HepG2 (cell line): ENCODE results near the gene UCN2. TPM values are rescaled to one million over a fixed set of nuclear protein-coding genes. Genes with fewer than 3 reads are reported as not detected.

Experiments
- ARNT ChIP-seq: fragments of 450-650 bp; IDR thresholded peaks from 2 replicates; pipeline ENCODE4 v1.6.1; 2017
- ATF1 ChIP-seq: IDR thresholded peaks from 2 replicates; pipeline ENCODE4 v1.6.1; 2016; ENCODE audit warnings: mild to moderate bottlenecking, control low read depth
- CCDC6 ChIP-seq: sonication (generic); formaldehyde crosslinking; IDR thresholded peaks from 2 replicates; pipeline ENCODE4 v1.8.1; 2022; ENCODE audit warnings: mild to moderate bottlenecking, missing genetic modification reagents, moderate library complexity
- ETV5 ChIP-seq: IDR thresholded peaks from 2 replicates; pipeline ENCODE4 v1.6.1; 2018; ENCODE audit warnings: missing biosample characterization, missing genetic modification reagents, inconsistent platforms, borderline replicate concordance
- HNF4A ChIP-seq: sonication (generic); formaldehyde crosslinking; IDR thresholded peaks from 2 replicates; pipeline ENCODE4 v1.4.0; 2020; ENCODE audit warnings: missing genetic modification reagents
- KLF6 ChIP-seq: IDR thresholded peaks from 2 replicates; pipeline ENCODE4 v1.8.0; 2016; ENCODE audit warnings: missing biosample characterization, missing genetic modification reagents
- MAF1 ChIP-seq: sonication (generic); formaldehyde crosslinking; IDR thresholded peaks from 2 replicates; pipeline ENCODE4 v1.5.0; 2020; ENCODE audit warnings: missing genetic modification reagents, borderline replicate concordance
- MTF1 ChIP-seq: sonication (generic); formaldehyde crosslinking; IDR thresholded peaks from 2 replicates; pipeline ENCODE4 v1.5.0; 2020; ENCODE audit warnings: missing genetic modification reagents
- NFRKB ChIP-seq: fragments of 450-650 bp; IDR thresholded peaks from 2 replicates; pipeline ENCODE4 v1.6.1; 2017
- PHF8 ChIP-seq: sonication (generic); formaldehyde crosslinking; IDR thresholded peaks from 2 replicates; pipeline ENCODE4 v1.5.0; 2020; ENCODE audit warnings: missing genetic modification reagents
- SMAD1 ChIP-seq: sonication (generic); formaldehyde crosslinking; IDR thresholded peaks from 2 replicates; pipeline ENCODE4 v1.4.0; 2020; ENCODE audit warnings: missing genetic modification reagents, low read depth, mild to moderate bottlenecking, borderline replicate concordance
- SOX5 ChIP-seq: IDR thresholded peaks from 2 replicates; pipeline ENCODE4 v1.6.1; 2016; ENCODE audit warnings: borderline replicate concordance
- SRSF1 ChIP-seq: fragments of 200-400 bp; formaldehyde crosslinking; optimal IDR thresholded peaks from 2 replicates; pipeline ENCODE3; 2017; ENCODE audit warnings: mild to moderate bottlenecking, low read depth, low read length, moderate library complexity
- STAG1 ChIP-seq: sonication (generic); formaldehyde crosslinking; IDR thresholded peaks from 2 replicates; pipeline ENCODE4 v1.4.0; 2020; ENCODE audit warnings: missing genetic modification reagents
- XRCC5 ChIP-seq: fragments of 200-400 bp; formaldehyde crosslinking; optimal IDR thresholded peaks from 2 replicates; pipeline ENCODE3; 2017; ENCODE audit warnings: mild to moderate bottlenecking, low read length
- ZMAT3 ChIP-seq: sonication (generic); formaldehyde crosslinking; conservative IDR thresholded peaks from 2 replicates; pipeline ENCODE4 v1.7.0; 2021; ENCODE audit warnings: missing genetic modification reagents
- ZNF225 ChIP-seq: sonication (generic); formaldehyde crosslinking; IDR thresholded peaks from 2 replicates; pipeline ENCODE4 v1.4.0; 2020; ENCODE audit warnings: mild to moderate bottlenecking, missing genetic modification reagents
- ZNF292 ChIP-seq: sonication (generic); formaldehyde crosslinking; IDR thresholded peaks from 2 replicates; pipeline ENCODE4 v1.8.1; 2022; ENCODE audit warnings: mild to moderate bottlenecking, low read depth, missing genetic modification reagents, borderline replicate concordance
- ZNF34 ChIP-seq: sonication (generic); formaldehyde crosslinking; IDR thresholded peaks from 2 replicates; pipeline ENCODE4 v1.4.0; 2020; ENCODE audit warnings: mild to moderate bottlenecking, missing genetic modification reagents, borderline replicate concordance
- ZNF354B ChIP-seq: sonication (generic); formaldehyde crosslinking; IDR thresholded peaks from 2 replicates; pipeline ENCODE4 v1.8.0; 2022; ENCODE audit warnings: mild to moderate bottlenecking, missing genetic modification reagents
- ZNF451 ChIP-seq: sonication (generic); formaldehyde crosslinking; IDR thresholded peaks from 2 replicates; pipeline ENCODE4 v1.5.0; 2020; ENCODE audit warnings: mild to moderate bottlenecking, missing genetic modification reagents
- ZNF496 ChIP-seq: sonication (generic); formaldehyde crosslinking; IDR thresholded peaks from 2 replicates; pipeline ENCODE4 v1.8.1; 2023; ENCODE audit warnings: mild to moderate bottlenecking, moderate library complexity, missing genetic modification reagents; ENCODE audit not compliant: insufficient replicate concordance
- ZNF530 ChIP-seq: sonication (generic); formaldehyde crosslinking; IDR thresholded peaks from 2 replicates; pipeline ENCODE4 v1.5.0; 2020; ENCODE audit warnings: low read depth, mild to moderate bottlenecking, missing genetic modification reagents
- ZNF552 ChIP-seq: sonication (generic); formaldehyde crosslinking; IDR thresholded peaks from 2 replicates; pipeline ENCODE4 v1.9.0; 2022; ENCODE audit warnings: missing genetic modification reagents, mild to moderate bottlenecking, borderline replicate concordance
- ZNF672 ChIP-seq: sonication (generic); formaldehyde crosslinking; IDR thresholded peaks from 2 replicates; pipeline ENCODE4 v1.8.1; 2022; ENCODE audit warnings: missing genetic modification reagents
- ZNF766 ChIP-seq: sonication (generic); formaldehyde crosslinking; IDR thresholded peaks from 2 replicates; pipeline ENCODE4 v1.5.0; 2020; ENCODE audit warnings: missing genetic modification reagents, borderline replicate concordance
- ZNF777 ChIP-seq: sonication (generic); formaldehyde crosslinking; IDR thresholded peaks from 2 replicates; pipeline ENCODE4 v1.4.0; 2020; ENCODE audit warnings: missing genetic modification reagents
- polyA plus RNA-seq, 8 experiments: library from polyadenylated mRNA; depleted of rRNA in 3 of 8; stranded (reverse) in 7 of 8; unstranded in 1 of 8; fragments of >200 nt; fragmentation: Illumina TruSeq in 4 of 8; extraction: Trizol in 4 of 8; gene quantifications; 2 replicates each; pipeline versions ENCODE4 v1.2.1 to v1.2.3, GENCODE V29; 2011 to 2016; ENCODE audit warnings: low read depth in 4 of 8, missing spikeins in 1 of 8, mixed read lengths in 1 of 8; ENCODE audit not compliant: insufficient read depth in 1 of 8
- total RNA-seq, 5 experiments: library from RNA; depleted of rRNA; stranded (reverse); fragments of >200 nt; fragmentation: Illumina TruSeq; extraction: Trizol; gene quantifications; 2 replicates each; pipeline ENCODE4 v1.2.3, GENCODE V29; 2016; ENCODE audit warnings: low read depth in 1 of 5
- TF ChIP-seq, protein P1 (sequence below): IDR thresholded peaks from 2 replicates; pipeline ENCODE4 v1.6.1; 2016; ENCODE audit warnings: missing biosample characterization, missing genetic modification reagents, low read depth
- TF ChIP-seq, protein P2 (sequence below): IDR thresholded peaks from 2 replicates; pipeline ENCODE4 v1.6.1; 2016; ENCODE audit warnings: low read depth, borderline replicate concordance
- TF ChIP-seq, protein P3 (sequence below): sonication (generic); formaldehyde crosslinking; IDR thresholded peaks from 2 replicates; pipeline ENCODE4 v1.4.0; 2020; ENCODE audit warnings: mild to moderate bottlenecking, low read depth, missing genetic modification reagents

UCN2 gene
- total and polyA plus RNA-seq, 2 of the 13 experiments (the other 11 are each of a cell fraction or from before 2014, with no cell fraction given) = 0.07 to 1.5 TPM

DNA sequence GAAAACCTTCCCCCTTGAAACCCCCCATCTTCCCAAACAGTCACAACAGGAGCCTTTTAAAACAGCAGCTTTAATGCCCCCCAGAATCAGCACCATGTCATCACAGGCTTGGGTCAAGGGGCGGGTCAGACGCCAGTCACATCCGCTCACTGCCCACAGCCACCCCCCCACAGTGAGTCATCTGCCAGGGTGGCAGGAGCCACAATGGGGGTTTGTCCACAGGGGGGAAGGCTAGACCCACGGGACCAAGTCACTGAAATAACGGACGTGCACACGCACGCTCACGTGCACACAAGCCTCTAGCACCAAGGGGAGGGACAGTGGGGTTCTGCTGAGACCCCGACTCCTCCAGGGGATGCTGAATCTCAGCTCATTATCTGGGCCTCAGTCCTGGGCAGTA lies 441 bp upstream of the UCN2 start (continued):
- TF ChIP-seq PHF8 (CRISPR knock-in tag) (no peak), ZNF451 (CRISPR knock-in tag) (no peak), ZNF530 (no peak), ZNF777 (CRISPR knock-in tag) (no peak), ZNF34 (CRISPR knock-in tag) (no peak), ZNF672 (CRISPR knock-in tag) (no peak), CCDC6 (CRISPR knock-in tag) (no peak), ZNF496 (CRISPR knock-in tag) (no peak), ATF1 (CRISPR knock-in tag) (no peak), ZNF354B (no peak), SMAD1 (CRISPR knock-in tag) (no peak), ZNF552 (CRISPR knock-in tag) (no peak), MAF1 (CRISPR knock-in tag) (no peak), HNF4A (CRISPR knock-in tag) (no peak), ZNF766 (CRISPR knock-in tag) (no peak), ZMAT3 (CRISPR knock-in tag) (no peak), ETV5 (CRISPR knock-in tag) (peak; percentile 47; the same call in 1 of the 2 replicates), ZNF292 (CRISPR knock-in tag) (no peak), XRCC5 (peak; percentile 56), SOX5 (CRISPR knock-in tag) (peak; percentile 30; the same call in 1 of the 2 replicates), STAG1 (CRISPR knock-in tag) (peak; percentile 3; the same call in 1 of the 2 replicates), NFRKB (no peak), SRSF1 (peak; percentile 84), KLF6 (no peak), MTF1 (CRISPR knock-in tag) (no peak), ARNT (no peak), ZNF225 (CRISPR knock-in tag) (no peak)
- TF ChIP-seq, protein P1, sequence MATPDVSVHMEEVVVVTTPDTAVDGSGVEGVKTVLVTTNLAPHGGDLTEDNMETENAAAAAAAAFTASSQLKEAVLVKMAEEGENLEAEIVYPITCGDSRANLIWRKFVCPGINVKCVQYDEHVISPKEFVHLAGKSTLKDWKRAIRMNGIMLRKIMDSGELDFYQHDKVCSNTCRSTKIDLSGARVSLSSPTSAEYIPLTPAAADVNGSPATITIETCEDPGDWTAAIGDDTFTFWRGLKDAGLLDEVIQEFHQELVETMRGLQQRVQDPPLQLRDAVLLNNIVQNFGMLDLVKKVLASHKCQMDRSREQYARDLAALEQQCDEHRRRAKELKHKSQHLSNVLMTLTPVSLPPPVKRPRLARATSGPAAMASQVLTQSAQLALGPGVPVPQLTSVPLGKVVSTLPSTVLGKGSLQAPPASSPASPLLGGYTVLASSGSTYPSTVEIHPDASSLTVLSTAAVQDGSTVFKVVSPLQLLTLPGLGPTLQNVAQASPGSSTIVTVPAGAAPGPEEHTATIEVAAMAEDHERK (CRISPR knock-in tag) = no peak
- TF ChIP-seq, protein P2, sequence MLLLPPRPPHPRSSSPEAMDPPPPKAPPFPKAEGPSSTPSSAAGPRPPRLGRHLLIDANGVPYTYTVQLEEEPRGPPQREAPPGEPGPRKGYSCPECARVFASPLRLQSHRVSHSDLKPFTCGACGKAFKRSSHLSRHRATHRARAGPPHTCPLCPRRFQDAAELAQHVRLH (CRISPR knock-in tag) = no peak
- TF ChIP-seq, protein P3, sequence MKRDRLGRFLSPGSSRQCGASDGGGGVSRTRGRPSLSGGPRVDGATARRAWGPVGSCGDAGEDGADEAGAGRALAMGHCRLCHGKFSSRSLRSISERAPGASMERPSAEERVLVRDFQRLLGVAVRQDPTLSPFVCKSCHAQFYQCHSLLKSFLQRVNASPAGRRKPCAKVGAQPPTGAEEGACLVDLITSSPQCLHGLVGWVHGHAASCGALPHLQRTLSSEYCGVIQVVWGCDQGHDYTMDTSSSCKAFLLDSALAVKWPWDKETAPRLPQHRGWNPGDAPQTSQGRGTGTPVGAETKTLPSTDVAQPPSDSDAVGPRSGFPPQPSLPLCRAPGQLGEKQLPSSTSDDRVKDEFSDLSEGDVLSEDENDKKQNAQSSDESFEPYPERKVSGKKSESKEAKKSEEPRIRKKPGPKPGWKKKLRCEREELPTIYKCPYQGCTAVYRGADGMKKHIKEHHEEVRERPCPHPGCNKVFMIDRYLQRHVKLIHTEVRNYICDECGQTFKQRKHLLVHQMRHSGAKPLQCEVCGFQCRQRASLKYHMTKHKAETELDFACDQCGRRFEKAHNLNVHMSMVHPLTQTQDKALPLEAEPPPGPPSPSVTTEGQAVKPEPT = no peak
